Measurements from ENCODE around the gene PIGS. TPM values are rescaled to one million over a fixed set of nuclear protein-coding genes. Genes with fewer than 3 reads are reported as not detected.
A peak's percentile ranks its signal among the peaks of the same experiment; 100 is the strongest.

PIGS gene
- total RNA-seq, 6 experiments from 2014 or later: 69.5 to 94.7 (median 78.0) TPM

- Mint-ChIP-seq H3K9me3 (no peaks in the 10 kb centered on the region), H3K4me3 (no peak overlapping the region), H3K27me3 (ENCODE audit: insufficient read depth) (peaks cover 3% of the 10 kb centered on the region), H3K4me1 (ENCODE audit: low read depth) (peaks cover 40% of the 10 kb centered on the region), H3K27ac (no peak overlapping the region), H3K36me3 (ENCODE audit: low read depth) (peaks cover 4% of the 10 kb centered on the region; the same call in 1 of the 2 replicates)
- no peak for DNase-seq
- peak; percentile 57 for TF ChIP-seq CTCF (IDR thresholded peaks at IDR 0.05)
Measured at GRCh38 chr17:28574526-28574925, 3.2 kb upstream of the PIGS start.

GRCh38 chr17:28573966-28574480 lies 2.7 kb upstream of the PIGS start:
- Mint-ChIP-seq H3K27me3 (ENCODE audit: insufficient read depth) (peaks cover 3% of the 10 kb centered on the region), H3K4me3 (no peak overlapping the region), H3K4me1 (ENCODE audit: low read depth) (peaks cover 44% of the 10 kb centered on the region), H3K36me3 (ENCODE audit: low read depth) (peaks cover under 1% of the 10 kb centered on the region; the same call in 1 of the 2 replicates), H3K9me3 (no peaks in the 10 kb centered on the region), H3K27ac (no peak overlapping the region)
- no peak for TF ChIP-seq CTCF (IDR thresholded peaks at IDR 0.05)
- DNase-seq: no peak

GRCh38 chr17:28573521-28573920 lies 2.2 kb upstream of the PIGS start:
- H3K4me1 Mint-ChIP-seq (ENCODE audit: low read depth): peaks cover 44% of the 10 kb centered on the region
- H3K9me3 Mint-ChIP-seq: no peaks in the 10 kb centered on the region
- H3K27me3 Mint-ChIP-seq (ENCODE audit: insufficient read depth): peaks cover 3% of the 10 kb centered on the region

GRCh38 chr17:28573040-28573380 lies 1.7 kb upstream of the PIGS start:
- DNase-seq: no peak
- no peaks in the 10 kb centered on the region; the same call in none of the 2 replicates for H3K36me3 Mint-ChIP-seq (ENCODE audit: low read depth)

More at GRCh38 chr17:28573521-28573920, 2.2 kb upstream of the PIGS start:
- H3K36me3 Mint-ChIP-seq (ENCODE audit: low read depth): no peaks in the 10 kb centered on the region; the same call in 1 of the 2 replicates
- TF ChIP-seq CTCF (IDR thresholded peaks at IDR 0.05): no peak
- H3K4me3 Mint-ChIP-seq: no peak overlapping the region
- H3K27ac Mint-ChIP-seq: no peak overlapping the region
- DNase-seq: no peak

GRCh38 chr17:28572259-28573039 lies 1.1 kb upstream of the PIGS start:
- Mint-ChIP-seq H3K27me3 (ENCODE audit: insufficient read depth) (peaks cover 3% of the 10 kb centered on the region; the same call in 1 of the 2 replicates), H3K27ac (no peak overlapping the region; the same call in 1 of the 2 replicates)

More at GRCh38 chr17:28573040-28573380, 1.7 kb upstream of the PIGS start:
- Mint-ChIP-seq H3K4me3 (no peak overlapping the region), H3K9me3 (no peaks in the 10 kb centered on the region), H3K4me1 (ENCODE audit: low read depth) (peaks cover 44% of the 10 kb centered on the region), H3K27me3 (ENCODE audit: insufficient read depth) (peaks cover 3% of the 10 kb centered on the region; the same call in 1 of the 2 replicates), H3K27ac (no peak overlapping the region)
- TF ChIP-seq CTCF (IDR thresholded peaks at IDR 0.05): no peak

More at GRCh38 chr17:28572259-28573039, 1.1 kb upstream of the PIGS start:
- TF ChIP-seq CTCF (IDR thresholded peaks at IDR 0.05): no peak
- H3K9me3 Mint-ChIP-seq: no peaks in the 10 kb centered on the region
- DNase-seq: no peak
- peaks cover 45% of the 10 kb centered on the region for H3K4me1 Mint-ChIP-seq (ENCODE audit: low read depth)
- H3K4me3 Mint-ChIP-seq: peak overlapping the region; percentile 97
- peaks cover 6% of the 10 kb centered on the region for H3K36me3 Mint-ChIP-seq (ENCODE audit: low read depth)

All from HFFc6 (cell line).